NCI-H2171 (cell line): ENCODE results near the gene MAGEB5.
"Not testable (repeated sequence)": the region's sequence is repeated elsewhere in the genome, so short reads cannot be mapped to it uniquely, and the experiment has no call there.

Experiments used
- DNase-seq: peaks from one replicate; lab custom pipeline; 2025; lab: John Stamatoyannopoulos, UW

MAGEB5 gene

GRCh38 chrX:26215869-26216268 is at the start of gene MAGEB5:
Gene MAGEB5 (plus strand): TSS chrX:26216169. CDS start chrX:26217302, 1,133 bp downstream.
- DNase-seq, result no peak

- no peak for DNase-seq
Measured at GRCh38 chrX:26192204-26192603, 23.8 kb upstream of the MAGEB5 start, which contains the start of gene MAGEB6. Gene MAGEB6 (plus strand): TSS chrX:26192440. CDS start chrX:26193847, 1,407 bp downstream.

GRCh38 chrX:26203561-26203960 is 12.4 kb upstream of the MAGEB5 start:
- no peak for DNase-seq

- DNase-seq, result not testable (repeated sequence)
Measured at GRCh38 chrX:26204717-26205116, 11.3 kb upstream of the MAGEB5 start.

GRCh38 chrX:26208012-26208411 is 8.0 kb upstream of the MAGEB5 start:
- DNase-seq, result no peak

- DNase-seq, result no peak
Measured at GRCh38 chrX:26219351-26219750, 3.4 kb downstream of the MAGEB5 start.

GRCh38 chrX:26234177-26234576 is 18.2 kb downstream of the MAGEB5 start:
- DNase-seq, result no peak

- DNase-seq, result no peak
Measured at GRCh38 chrX:26253526-26253925, 37.6 kb downstream of the MAGEB5 start.

- no peak for DNase-seq
Measured at GRCh38 chrX:26254436-26254835, 38.5 kb downstream of the MAGEB5 start.

- DNase-seq, result no peak
Measured at GRCh38 chrX:26262121-26262523, 46.2 kb downstream of the MAGEB5 start.
